GM19452 (cell line): ENCODE data around the gene KNDC1.

ENCODE experiments used
- ATAC-seq: cut with Tn5 transposase; IDR thresholded peaks from one replicate; pipeline ENCODE4 v1.9.1; 2021; ENCODE audit not compliant: unreplicated experiment

Gene KNDC1

GRCh38 chr10:133272964-133273420, 113.0 kb downstream of the KNDC1 start:
- ATAC-seq: no peak

DNA sequence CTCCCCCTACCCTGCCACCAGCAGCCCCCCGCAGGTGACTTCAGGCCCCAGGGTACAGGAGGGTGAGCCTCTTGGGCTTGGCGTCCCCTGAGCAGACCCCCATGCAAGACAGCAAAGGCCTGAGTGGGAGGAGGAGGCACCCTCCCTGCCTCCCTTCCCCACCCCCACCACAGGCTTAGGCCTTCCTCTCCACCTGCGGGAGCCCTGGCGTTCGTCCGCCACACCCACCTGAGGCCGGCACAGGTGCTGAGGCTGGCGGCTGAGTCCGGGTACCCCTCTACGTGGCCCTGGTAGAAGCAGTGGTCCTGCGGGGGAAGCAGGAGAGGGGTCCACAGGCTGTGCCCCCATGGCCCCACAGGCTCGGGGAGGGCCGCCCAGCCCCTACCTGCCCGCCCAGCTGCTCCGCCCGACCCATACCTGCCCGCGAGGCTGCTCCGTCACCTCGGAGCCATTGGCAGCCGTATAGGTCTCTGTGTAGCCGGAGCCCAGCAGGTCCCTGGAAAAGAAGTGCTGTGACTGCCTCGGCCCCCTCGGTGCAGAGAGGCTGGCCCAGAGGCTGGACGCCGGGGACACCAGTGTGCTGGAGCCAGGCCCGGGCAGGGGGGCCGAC, 113.6 kb downstream of the KNDC1 start:
- ATAC-seq: no peak

DNA sequence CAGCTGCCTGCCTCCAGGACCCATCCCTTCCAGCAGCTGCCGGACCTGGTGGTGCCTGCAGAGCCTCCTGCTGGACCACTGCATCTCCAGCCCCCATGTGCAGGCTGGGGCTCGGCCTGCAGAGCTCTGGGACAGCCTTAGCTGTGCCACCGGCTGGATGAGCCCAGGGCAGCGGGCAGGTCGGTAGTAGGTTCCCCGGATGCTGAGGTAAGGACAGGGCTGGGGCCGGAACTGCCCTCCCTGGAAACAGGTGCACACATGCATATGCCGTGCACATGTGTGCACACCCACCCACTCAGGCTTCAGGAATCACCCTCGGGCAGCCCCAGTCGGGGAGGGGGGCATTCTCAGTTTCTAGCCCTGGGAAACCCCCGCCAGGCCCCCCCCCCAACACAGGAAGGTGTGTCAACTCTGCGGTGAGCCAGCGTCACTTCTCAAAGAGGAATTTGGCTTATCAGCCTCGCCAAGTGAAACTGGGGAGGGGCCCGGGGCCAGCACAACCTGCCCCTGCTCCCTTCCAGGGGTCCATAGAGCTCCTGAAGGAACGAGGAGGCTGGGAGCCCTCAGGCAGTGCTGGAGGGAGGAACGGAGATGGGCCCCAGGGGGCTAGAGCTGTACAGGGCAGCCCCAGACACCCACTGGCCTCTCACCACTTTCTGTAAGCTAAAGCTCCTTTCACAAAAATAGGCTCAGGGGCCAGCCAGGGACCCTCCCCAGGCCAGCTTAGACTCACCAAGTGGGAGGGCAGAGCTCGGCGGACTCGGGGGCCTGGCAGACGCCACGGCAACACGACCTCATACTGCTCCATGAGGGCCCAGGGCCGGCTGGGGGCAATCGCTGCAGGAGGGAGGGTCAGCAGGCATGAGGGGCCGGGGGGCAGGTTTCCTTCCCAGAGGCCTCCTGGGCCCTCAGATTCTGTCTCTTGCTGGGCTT, 115.0 kb downstream of the KNDC1 start:
- ATAC-seq: peak; percentile 42

DNA sequence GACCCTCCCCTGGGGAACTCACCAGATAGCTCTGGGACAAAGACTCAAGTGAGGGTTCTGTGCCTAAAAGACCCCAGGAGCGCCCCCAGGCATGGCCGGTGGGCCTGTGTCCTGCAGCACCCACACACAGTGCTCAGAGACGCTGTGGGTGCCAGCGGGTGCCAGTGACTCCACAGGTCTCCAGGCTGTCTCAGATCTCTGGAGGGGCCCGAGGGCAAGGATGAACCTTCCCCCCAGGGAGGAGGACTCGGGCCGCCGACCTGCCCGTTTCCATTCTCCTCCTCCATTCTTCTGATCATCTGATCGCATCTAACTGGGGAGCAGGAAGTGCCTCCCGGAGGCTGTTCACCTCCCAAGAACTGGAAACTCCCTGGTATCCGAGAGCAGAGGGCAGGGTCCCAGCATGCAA, 115.7 kb downstream of the KNDC1 start:
- peak; percentile 36 for ATAC-seq
